ENCODE data around the gene ZNF565.
"Not testable (repeated sequence)": the region's sequence is repeated elsewhere in the genome, so short reads cannot be mapped to it uniquely, and the experiment has no call there.

ZNF565 gene

DNA sequence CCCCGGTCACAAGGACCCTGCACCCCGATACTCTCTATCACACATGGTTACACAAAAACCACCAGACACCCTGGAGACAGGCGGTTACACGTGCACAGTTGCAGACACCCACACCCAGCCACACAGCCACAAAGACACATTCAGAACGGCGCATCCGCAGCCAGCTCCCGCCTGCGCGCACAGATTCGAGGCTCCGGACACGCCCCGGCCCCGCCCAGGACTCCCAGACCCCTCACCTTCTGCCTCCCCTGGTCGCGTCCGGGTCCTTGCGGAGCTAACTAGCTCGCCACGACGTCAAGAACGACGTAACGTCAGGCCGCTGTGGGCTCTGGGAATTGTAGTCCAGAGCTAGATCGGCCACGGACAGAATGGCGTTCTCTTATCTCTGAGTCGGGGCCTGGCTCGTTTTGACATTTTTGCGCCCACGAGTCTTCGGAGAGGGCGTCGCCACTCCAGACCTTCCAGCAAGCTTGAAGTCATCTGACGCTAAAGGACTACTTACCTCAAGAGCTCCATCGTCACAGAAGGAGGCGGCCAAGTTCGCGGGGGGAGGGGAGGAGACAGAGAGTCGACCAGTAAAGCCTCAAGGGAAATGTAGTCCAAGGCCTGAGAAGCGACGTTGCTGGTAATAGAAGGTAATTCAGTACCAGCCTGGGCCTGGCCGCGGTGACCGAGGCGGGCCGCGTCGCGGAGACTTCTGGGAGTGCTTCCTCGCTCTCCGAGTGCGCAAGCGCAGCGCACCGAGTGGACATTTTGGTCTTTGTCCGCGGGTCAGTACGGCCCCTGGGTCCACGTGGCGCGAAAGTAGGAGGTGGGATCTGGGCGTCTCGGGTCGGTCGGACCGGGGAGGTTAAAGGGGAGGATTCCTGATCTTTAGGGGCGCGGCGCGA lies at the start of gene ZNF565, which contains the start of gene ZNF146:
Gene ZNF565, minus strand, starts transcription at position 280 of the 890 bp plus-strand sequence. CDS start 12,680 bp downstream, outside the sequence.
Gene ZNF146, plus strand, starts transcription at position 721 of the 890 bp plus-strand sequence. CDS start 21,335 bp downstream, outside the sequence.
- DNase-seq = peak; percentile 91

DNA sequence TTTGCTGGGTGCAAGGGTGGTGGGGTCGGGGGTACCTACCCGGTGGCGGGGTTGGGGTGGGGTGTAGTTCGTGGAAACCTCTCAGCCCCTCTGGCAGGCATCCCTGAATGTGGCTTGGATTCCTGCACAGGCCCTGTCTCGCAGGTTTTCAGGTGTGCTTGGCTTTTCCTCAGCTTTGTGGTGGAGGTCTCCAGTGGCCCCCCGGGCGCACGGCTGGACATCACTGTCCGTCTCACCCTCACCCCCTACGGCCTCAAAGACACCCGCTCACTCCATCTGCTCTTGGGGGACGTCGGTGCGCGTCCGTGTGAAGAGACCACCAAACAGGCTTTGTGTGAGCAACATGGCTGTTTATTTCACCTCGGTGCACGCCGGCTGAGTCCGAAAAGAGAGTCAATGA lies 44.7 kb upstream of the ZNF565 start:
- DNase-seq = no peak

DNA sequence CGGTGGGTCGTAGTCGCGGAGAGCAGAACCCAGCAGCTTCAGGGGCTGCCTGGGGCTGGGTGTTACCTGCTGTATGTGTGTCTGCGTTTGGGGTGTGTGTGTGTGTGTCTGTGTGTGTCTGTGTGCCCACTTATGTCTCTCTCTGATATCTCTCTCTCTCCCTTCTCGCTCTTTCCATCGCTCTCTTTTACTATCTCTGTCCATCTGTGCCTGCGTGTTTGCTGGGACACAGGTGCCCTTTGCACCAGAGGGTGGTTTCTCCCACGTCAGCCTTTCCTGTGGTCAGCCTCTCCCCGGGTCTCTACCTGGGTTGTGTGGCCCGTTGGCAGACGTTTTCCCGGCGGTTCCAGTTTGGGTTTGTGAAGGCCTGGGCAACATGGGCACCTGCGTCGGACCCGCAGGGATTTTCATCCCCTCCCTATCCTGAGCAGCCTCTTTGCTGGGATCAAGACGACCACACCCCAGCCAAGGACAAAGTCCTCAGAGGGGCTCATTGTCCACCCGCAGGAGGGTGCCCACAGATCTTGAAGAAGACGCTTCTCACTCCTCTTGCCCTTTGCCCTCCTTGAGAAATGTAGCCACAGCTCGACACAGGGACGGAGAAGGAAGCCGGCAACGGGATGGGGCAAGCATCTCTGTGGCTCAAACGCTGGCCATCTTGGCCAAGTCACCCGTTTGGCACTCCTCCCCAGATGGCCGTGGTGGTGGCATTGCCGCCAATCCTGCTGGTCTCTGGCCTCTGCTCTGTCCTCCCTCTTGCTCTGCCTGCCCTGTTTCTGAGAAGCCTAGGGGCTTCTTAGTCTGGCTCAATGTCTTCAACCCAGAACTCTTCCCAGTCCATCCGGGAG lies 43.8 kb upstream of the ZNF565 start:
- no peak for DNase-seq

DNA sequence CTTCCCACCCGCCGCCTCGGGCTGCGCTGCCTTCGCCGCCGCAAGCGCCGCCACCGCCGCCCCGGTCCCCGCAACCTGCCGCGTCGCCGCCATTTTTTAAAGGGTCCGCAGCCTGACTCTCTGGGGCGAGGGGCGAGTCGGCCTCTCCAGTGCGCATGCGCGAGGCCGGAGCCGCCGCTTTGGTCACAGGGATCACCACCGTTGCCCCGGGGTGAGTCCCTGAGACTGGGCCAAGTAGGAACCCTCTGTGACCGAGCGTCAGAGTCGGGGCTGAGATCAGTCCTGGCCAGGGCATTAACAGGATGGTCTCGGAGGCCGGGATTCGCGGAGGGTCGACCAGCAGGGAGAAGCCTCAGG lies 43.0 kb upstream of the ZNF565 start:
- DNase-seq = no peak

DNA sequence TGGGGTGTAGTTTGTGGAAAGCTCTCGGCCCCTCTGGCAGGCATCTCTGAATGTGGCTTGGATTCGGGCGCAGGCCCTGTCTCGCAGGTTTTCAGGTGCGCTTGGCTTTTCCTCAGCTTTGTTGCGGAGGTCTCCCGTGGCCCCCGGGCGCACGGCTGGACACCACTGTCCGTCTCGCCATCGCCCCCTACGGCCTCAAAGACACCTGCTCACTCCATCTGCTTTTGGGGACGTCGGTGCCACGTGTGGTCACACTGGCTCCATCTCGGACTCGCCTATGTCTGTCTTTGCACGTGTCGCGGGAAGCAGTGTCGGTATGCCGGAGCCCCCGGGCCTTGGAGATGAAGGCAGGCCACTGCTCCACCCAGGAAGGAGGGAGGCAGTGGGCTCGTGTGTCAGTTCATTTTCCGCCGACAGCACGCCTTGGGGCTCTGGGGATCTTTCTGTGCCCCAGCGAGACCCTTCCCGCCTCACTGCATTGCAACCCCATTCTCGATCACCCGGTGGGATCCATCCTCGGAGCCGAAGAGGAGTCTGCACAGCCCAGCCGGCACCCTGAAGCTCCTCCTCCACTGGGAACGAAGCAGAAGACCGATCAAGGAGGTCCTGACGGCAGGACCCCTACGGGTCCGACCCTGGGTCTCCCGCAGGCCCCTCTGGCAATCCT lies 42.5 kb upstream of the ZNF565 start:
- no peak for DNase-seq

DNA sequence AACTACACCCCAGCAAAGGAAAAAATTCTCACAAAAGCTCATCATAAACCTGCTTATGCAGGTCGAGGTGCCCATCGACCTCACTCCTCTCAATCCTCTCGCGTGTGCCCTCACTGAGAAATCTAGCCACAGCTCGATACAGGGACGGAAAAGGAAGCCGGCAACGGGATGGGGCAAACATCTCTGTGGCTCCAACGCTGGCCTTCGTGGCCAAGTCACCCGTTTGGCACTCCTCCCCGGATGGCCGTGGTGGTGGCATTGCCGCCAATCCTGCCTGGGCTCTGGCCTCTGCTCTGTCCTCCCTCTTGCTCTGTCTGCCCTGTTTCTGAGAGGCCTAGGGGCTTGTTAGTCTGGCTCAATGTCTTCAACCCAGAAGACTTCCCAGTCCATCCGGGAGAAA lies 41.6 kb upstream of the ZNF565 start:
- no peak for DNase-seq

DNA sequence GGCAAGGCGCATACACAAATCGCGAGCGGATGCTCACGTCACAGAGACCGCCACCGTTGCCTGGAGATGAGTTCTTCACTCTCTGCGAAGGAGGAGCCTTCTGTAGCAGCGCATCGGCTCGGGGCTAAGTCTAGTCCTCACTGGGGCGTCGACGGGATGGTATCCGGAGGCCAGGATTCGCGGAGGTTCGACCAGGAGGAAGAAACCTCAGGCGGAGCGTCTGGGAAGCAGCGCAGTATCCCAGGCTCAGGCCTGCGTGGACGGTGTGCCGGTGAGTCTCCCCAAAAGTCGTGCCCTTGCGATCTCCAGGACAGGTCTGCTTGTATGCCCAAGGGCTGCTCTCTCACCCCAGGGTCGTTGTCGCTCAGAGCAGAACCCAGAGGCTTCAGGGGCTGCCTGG lies 40.9 kb upstream of the ZNF565 start:
- no peak for DNase-seq

DNA sequence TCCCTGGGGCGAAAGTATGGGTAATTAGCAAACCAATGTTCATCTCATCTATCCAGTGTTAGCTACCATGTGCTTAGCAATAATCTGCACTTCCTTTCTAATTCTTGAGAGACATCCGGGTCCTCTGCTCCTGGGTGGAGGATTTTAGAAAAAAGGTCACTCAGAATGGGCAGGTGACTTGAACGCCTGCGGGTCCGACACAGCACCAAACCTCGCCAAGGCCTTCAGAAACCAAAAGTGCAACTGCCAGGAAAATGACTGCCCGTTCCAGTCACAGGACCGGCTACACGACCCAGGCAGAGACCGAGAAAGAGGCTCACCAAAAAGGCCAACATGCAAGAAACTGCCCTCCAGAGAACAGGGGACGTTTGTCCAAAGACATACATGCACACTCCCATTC lies 40.4 kb upstream of the ZNF565 start:
- no peak for DNase-seq

DNA sequence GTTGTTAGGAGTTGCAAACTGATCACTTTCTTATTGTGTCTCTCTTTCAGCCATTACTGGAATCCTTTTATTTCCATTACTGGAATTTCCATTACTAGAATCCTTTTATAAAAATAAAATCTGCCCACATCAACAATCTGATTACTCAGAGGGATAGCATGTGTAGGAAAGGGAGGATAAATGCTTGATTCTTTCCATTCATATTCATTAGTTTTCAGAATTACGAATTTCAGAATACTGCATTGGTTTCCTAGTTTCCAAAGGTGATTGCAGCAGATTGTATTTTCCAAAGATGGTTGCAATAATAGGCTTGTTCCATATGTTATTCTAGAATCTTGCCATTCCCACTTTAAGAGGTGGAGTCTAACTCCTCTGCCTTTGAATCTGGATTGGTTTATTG lies 37.6 kb upstream of the ZNF565 start:
- no peak for DNase-seq

DNA sequence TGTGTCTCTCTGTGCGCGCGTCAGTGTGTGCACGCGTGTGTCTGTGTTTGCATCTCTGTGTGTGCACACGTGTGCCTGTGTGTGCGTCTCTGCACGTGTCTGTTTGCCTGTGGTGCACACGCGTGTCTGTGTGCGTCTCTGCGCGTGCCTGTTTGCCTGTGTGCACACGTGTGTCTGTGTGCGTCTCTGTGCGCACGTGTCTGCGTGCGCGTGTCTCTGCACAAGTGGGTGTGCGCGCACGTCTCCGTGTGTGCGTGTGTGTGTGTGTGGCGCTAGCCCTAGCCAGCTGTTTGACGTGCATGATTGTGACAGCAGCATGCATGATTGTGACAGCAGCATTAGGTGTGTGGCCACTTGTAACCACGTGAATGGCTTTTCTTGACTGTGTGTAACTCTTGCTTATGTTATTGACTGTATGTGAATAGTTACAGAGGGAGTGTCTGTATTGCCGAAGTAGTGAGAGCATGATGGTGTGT lies 31.6 kb upstream of the ZNF565 start:
- DNase-seq = no peak

DNA sequence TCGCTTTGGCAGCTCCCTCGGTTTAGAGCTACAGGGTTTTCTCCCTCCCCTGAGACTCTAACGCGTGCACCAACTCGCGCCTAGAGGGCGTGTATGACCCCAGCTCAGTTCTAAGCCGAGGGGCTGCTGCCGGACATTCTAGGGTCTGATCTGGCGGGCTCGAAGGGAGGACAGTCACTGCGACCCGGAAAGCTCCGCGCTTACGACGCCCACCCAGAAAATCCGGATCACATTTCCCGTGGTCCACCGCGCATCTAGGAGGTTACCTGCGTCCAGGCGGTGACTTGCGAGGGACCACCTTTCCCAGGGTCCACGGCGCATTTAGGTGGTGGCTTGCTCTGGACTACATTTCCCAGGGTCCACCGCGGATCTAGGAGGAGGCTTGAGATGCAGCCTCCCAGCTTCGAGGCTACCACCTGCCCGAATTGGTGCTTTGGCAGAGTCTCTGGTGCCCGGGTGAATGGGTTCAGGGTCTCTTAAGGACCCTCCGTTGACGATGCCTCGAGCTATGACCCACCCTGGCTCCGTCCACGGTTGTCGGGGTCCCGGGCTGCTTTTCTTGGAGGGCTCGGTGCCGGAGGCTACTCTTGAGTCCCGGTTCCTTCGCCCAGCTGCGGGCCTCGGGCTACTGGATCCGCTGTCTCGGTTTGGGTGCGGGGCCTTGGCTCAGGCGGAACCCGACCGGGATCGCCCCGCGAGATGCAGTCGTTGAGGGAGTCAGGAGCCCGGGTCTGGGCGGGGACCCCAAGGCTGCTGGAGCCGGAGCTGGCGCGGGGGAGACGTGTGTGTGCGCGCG lies 30.9 kb upstream of the ZNF565 start:
- DNase-seq = no peak

DNA sequence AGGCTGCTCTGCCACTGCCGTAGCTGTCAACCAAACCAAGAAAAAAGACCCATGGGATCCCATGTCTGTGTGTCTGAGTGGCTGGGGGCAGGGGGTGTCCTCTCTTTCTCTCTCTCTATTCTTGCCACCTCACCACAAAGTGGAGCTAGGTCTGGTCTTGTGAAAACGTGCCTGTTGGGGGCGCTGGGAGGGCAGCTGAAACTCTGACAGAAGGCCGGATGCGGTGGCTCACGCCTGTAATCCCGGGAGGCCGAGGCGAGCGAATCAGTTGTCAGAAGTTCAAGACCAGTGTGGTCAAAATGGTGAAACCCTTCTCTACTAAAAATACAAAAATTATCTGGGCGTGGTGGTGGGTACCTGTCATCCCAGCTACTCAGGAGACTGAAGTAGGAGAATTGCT lies 29.6 kb upstream of the ZNF565 start:
- DNase-seq = no peak

DNA sequence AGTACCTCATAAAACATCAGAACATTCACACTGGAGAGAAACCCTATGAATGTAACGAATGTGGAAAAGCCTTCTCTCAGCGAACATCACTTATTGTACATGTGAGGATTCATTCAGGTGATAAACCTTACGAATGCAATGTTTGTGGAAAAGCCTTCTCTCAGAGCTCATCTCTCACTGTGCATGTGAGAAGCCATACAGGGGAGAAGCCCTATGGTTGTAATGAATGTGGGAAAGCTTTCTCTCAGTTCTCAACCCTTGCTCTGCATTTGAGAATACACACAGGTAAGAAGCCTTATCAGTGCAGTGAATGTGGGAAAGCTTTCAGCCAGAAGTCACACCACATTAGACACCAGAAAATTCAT lies 22.5 kb upstream of the ZNF565 start:
- no peak for DNase-seq

DNA sequence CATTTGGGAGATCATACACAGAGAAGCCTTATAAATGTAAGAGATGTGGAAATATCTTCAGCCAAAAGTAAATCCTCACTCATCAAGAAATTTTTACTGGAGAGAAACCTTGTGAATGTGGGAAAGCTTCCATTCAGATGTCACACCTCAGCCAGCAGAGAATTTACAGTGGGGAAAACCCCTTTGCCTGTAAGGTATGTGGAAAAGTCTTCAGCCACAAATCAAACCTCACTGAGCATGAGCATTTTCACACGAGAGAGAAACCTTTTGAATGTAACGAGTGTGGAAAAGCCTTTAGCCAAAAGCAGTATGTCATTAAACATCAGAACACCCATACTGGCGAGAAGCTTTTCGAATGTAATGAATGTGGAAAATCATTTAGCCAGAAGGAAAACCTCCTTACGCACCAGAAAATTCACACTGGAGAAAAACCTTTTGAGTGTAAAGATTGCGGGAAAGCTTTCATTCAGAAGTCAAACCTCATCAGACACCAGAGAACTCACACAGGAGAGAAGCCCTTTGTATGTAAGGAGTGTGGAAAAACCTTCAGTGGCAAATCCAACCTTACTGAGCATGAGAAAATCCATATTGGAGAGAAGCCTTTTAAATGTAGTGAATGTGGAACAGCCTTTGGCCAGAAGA lies 22.0 kb upstream of the ZNF565 start:
- no peak for DNase-seq

DNA sequence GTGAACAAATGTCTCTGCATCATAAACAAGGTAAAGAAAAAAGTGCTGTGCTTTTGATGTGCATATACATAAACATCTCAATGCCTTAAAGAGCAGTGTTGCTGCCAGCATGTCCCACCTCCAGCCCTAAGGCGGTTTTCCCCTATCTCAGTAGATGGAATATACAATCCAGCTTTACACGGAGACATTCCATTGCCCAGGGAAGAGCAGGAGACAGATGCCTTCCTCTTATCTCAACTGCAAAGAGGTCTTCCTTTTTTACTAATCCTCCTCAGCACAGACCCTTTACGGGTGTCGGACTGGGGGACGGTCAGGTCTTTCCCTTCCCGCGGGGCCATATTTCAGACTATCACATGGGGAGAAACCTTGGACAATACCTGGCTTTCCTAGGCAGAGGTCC lies 19.2 kb upstream of the ZNF565 start:
- not testable (repeated sequence) for DNase-seq

DNA sequence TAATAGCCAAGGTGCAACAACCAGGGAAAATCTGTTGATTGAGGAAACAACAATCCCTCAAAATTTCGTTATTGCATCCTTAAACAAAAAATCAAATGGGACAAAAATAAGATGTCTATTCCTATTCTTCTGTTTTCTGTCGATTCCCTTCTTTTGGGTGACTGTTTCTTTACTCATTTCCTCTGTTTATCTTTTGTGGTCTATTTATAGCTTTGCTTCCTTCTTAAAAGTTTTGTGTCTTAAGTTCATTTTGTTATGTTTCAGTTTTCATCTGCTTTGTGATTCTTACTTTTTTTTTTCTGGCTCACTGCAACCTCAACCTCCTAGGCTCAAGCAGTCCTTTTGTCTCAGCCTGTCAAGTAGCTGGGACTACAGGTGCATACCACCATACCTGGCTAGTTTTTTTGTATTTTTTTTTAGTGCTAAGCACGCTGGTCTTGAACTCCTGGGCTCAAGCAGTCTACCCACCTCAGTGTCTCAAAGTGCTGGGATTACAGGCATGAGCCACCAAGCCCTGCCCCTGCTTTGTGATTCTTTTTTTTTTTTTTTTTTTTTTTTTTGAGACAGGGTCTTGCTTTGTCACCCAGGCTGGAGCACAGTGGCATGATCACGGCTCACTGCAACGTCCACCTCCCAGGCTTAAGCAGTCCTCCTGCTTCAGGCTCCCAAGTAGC lies 10.9 kb upstream of the ZNF565 start:
- DNase-seq = no peak

DNA sequence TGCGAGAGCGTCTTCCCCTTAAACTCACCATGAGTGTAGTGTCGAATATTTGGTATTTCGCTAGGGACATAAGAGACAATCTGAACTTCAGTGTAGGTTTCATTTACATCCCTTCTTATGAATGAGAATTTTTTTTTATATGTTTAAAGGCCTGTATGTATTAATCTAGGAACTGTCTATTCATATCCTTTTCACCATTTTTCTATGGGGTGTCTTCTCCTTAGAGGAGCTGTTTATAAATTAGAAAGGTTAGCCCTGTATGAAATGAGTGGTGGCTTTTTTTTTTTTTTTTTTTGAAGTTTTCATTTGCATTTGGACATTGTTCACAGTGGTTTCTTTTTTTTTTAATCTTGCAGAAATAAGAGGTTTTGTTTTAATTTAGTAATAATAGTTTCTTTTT lies 8.0 kb upstream of the ZNF565 start:
- no peak for DNase-seq

DNA sequence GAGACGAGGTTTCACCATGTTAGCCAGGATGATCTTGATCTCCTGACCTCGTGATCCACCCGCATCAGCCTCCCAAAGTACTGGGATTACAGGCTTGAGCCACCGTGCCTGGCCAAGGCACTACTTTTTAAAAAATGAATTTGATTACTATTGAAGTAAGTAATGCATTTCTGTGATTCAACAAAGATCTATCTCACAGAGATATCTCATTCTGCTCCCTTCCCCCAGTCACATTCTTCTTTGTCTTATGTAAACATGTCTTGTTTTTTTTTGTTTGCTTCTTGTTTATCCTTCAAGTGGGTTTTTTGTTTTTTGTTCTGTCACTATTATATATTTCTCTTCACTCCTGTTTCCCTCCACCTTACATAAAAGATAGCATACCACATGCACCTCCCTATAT lies 7.0 kb upstream of the ZNF565 start:
- no peak for DNase-seq

DNA sequence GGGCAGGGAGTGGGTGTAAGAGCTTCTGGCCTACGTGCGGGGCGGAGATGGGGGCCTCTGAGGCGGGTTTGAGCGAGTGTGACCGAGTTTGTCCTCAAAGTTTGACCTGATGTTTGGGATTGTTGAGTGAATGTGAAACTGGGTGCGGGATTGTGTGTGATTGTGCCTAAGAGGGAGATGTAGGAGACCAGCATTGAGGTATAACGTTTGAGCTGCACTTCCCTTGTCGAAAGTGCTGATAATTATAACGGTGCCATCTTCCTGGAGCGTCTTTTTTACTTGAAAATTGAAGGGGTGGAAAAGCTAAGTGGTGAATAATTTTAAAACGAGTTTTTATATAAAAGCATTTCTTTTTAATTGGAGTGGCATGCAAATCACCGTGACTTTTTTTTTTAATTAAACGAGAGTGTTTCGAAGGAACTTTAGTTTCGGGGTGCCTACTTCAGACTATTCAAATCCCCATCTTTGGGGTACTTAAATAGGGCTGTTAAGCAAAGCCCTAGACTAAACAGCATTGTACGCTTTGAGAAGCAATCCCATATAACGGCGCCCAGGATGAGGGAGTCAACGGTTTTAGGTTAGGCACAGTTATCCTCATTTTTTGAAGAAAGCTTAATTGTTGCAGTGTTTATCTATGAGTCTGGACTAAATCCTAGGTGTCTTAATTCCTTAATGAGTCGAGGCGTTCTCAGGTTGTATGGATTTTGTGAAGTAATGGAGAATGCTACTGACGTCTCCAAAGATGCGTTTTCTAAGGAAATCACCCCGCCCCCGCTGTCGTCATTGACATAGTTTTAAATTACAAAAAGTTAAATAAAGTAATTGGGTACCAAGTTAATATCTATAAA lies 1.0 kb upstream of the ZNF565 start:
- no peak for DNase-seq

DNA sequence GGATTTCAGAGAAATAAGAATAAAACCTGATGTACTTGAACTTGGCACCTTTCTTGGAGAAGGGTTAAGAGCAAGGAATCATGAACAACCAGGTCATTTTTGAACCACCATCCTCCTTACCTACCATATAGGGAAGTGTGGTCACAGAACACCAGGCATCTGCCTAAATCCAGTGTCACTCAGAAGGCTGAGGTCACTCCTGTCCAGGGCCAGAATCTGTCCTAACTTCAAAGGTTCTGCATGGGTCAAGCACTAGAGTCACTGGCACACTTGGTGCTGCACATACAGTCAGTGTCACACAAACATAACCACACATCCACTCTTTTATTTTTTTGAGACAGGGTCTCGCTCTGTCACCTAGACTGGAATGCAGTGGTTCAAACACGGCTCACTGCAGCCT lies 1.6 kb downstream of the ZNF565 start:
- DNase-seq = no peak
